ENCODE measurements around the gene ARFRP1.
"Not testable (repeated sequence)": the region's sequence is repeated elsewhere in the genome, so short reads cannot be mapped to it uniquely, and the experiment has no call there.

ARFRP1 gene

DNA sequence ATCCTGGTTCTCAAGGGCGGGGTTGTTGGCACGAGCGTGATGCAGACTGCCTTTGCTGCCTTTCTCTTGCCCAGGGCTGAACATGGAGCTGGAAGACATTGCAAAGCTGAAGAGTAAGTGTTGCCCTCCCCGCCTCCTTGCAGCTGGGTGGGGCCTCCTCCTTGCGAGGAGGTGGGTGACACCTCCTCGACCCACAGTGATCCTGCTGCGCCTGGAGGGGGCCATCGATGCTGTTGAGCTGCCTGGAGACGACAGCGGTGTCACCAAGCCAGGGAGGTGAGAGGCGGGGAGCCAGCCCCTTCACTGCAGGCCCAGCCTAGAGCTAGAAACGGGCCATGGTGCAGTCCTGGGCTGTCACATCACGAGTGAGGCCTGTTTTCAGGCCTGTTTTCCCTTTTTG is 29.7 kb downstream of the ARFRP1 start:
- no peak for DNase-seq (ENCODE audit: low read depth in 2 of 2)

DNA sequence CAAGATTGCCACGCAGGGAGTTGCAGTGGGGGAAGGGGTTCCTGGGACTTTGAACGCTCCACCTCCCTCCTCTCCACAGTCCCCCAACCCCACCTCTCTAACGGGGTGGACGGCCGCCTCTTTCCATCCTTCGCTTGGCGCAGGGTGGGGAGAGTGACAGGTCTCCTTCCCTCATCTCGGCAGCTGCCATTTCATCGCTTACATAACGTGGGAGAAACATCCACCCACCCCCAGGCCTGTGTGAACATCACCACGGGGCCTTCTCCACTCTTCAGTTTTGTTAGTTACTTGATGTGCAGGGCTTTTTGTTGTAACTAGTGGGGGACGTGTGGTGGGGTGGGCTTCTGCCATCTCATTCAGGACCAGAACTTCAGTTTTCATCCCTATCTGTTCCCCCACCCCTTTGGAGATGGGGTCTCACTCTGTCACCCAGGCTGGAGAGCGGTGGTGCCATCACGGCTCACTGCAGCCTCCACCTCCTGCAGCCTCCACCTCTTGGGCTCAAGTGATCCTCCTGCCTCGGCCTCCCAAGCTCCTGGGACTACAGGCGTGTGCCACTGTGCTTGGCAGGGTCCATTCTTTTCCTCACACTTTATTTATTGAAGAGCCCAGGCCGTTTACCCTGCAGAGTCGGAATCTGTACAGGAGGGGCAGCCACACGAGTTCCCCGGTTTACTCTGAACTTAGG is 32.0 kb downstream of the ARFRP1 start:
- no peak for DNase-seq (ENCODE audit: low read depth in 2 of 2)

DNA sequence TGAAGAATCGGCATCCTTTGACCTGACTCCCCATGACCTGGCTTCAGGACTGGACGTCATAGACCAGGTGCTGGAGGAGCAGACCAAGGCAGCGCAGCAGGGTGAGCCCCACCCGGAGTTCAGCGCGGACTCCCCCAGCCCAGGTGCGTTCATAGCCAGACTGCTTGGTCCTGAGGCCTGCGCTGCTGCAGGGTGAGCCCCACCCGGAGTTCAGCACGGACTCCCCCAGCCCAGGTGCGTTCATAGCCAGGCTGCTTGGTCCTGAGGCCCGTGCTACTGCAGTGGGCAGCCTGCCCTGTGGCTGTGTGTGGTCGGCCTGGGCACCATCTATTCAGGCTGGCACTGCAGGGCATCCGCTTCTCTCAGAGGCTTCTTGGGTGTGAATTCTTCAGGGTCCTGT is 33.8 kb downstream of the ARFRP1 start:
- no peak for DNase-seq (ENCODE audit: low read depth in 2 of 2)

DNA sequence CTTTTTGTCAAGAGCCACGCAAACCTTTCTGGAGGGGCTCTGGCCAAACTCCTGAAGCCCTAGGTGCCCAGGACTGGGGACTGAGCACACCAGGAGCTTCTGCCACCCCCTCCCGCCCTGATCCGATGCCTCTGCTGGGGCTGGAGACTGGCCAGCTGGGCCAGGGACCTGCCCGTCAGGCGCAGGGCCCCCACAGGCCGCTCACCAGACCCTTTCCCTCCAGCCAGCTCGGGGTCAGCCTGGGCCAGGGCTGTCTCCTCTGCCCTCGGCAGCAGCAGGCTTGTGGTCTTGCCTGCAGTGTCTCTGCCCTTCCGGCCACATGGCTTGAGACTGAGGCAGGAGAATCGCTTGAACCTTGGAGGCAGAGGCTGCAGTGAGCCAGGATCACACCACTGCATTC is 35.1 kb downstream of the ARFRP1 start:
- no peak for DNase-seq (ENCODE audit: low read depth in 2 of 2)

DNA sequence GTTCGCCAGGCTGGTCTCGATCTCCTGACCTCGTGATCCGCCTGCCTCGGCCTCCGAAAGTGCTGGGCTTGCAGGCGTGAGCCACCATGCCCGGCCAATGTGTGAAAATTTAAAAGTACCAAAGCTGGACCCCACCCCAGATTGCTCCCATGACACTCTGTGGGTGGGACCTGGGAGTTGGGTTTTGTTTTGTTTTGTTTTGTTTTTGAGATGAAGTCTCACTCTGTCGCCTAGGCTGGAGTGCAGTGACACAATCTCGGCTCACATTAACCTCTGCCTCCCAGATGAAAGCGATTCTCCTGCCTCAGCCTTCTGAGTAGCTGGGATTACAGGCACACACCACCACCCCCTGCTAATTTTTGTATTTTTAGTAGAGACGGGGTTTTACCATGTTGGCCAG is 36.1 kb downstream of the ARFRP1 start:
- not testable (repeated sequence) for DNase-seq (ENCODE audit: low read depth in 2 of 2)

DNA sequence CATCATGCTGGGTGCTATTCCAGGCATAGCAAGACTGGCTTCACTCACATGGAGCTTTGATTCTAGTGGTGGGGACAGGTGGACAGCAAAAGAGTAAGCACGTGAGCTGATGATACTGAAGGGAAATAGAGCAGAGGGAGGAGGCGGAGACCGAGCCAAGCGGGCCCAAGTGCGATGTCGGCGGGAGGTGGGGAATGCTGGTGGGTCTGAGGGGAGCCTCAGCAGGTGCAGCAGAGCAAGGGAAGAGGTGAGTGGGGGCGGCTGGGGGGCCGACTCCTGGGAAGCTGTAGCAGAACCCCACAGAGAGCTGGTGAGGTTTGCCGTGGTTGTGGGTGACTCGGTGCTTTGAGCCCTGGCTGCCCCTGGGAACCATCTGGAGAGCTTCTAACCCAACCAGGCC is 39.4 kb downstream of the ARFRP1 start:
- no peak for DNase-seq (ENCODE audit: low read depth in 2 of 2)

DNA sequence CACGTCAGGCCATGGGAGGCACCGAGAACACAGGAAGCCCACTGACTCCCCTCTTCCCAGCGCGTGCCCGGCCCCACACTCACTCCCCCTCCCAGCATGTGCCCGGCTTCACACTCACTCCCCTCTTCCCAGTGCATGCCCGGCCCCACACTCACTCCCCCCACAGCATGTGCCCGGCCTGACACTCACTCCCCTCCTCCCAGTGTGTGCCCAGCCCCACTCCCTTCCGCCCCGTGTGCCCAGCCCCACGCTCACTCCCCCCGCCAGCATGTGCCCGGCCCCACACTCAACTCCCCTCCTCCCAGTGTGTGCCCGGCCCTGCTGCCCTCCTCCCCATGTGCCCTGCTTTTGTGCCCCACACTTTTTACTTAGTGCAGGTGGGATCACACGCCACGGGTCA is 39.9 kb downstream of the ARFRP1 start:
- DNase-seq (ENCODE audit: low read depth in 2 of 2): no peak

DNA sequence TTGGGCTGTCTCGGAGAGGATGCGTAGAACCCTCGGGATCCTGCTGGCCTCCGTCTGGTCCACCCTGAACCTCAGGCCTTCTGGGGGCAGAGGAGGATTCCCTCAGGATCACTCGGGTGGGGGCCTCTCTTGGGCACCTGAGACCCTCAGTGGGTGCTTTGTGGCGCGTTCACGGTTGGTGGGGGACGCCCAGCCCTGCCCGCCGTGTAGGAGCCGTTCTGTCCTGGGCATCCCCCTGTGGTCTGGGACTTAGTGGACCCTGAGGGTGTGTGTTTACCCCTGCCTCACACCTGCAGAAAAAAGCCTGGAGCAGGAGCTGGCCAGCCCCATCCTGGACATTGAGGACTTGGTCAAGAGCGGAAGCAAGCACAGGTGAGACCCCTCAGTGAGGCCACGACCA is 42.1 kb downstream of the ARFRP1 start:
- no peak for DNase-seq (ENCODE audit: low read depth in 2 of 2)

DNA sequence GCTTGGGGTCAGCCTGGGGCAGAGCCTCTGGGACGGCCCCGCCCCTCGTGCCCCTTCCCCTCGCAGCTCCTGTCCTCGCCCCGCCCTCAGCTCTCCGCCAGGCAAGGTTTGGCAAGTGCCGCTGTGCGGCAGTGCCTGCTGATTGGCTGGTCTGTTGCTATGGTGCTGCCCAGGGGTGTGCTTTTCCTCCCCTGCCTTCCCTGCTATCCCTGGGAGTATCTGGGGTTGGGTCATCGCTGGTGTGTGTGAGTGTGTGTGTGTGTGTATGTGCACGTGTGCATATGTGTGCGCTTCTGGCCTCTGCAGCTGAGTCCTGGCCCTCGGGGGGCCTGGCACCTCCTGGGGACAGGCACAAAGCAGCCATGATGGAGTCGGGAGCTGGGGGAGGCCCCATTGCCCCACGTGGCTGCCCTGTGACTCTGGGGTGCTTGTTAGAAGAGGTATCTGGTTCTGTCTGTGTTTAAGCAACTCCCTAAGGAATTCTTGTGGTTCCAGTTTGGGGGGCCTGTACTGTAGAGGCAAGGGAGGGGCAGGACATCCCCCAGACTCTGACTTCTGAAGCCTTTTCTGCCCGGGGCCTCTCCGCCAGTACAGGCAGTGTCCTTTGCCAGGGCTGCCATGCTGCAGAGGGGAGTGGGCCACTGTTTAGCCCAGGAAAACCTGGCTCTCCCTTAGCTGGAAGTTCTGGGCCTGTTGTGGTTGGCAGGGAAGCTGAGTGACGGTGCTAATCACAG is 42.7 kb downstream of the ARFRP1 start:
- no peak for DNase-seq (ENCODE audit: low read depth in 2 of 2)

DNA sequence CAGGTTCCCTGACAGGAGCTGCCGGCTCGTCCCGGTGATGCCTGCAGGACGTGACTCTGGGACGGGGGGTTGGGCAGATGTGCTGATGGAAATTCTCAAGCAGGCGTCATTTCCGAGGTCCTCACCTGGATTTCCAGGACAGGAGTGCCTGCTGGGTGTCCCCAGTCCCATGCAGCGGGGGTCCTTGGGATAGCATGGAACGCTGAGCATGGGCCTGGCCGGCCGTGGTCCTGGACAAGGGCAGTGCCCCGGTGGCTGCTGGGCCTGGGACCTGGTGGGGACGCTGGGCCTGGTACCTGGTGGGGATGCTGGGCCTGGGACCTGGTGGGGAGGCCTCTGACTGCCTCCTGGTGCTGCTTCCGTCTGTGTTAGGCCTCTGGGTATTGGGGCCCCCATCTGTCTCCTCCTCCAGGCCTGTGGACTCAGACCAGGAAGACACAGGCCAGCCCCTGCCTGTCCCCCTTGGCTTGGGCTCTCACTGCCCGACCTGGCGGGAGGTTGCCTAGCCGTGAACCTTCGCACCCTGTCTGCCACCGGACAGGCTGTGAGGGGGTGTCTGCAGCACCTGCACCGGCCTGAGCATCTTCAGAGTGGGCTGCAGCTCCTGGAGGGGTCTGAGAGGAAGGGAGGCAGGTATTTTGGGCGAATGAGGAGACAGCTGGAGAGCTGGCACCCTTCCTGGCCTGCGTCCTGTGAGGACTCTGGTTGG is 43.5 kb downstream of the ARFRP1 start:
- DNase-seq (ENCODE audit: low read depth in 2 of 2): no peak

DNA sequence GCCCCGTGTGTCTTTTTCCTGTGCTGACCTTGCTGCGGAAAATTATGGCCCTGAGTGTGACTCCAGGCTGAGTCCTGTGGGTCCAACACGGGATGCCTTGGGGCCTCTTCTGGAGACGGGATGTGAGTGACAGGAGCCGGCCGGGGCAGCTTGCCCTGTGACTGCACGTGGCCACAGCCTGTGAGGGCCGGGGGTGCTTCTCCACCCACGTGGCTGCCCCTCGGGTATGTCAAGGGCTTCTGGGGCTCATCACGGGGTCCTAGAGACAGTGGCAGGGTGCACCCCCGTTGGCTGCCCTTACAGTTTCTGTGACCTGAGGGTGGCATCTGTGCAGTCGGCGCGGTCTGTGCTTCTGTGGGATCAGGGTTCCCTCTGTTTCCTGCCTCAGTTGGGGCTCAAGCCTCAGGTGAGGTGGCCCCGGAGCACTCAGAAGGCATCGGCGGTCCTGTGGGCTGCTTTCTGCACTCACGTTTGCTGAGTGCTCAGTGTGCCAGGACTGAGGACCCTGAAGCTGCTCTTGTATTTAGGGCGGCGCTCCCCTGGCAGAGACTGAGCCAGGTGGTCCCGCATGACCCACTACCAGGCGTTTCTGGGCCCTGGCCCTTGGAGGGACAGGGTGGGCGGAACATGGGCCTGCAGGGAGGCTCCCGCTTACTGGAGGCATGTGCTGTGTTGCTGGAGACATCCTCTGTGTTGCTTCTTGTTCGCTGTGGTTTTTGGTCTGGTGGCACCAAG is 44.3 kb downstream of the ARFRP1 start:
- no peak for DNase-seq (ENCODE audit: low read depth in 2 of 2)

DNA sequence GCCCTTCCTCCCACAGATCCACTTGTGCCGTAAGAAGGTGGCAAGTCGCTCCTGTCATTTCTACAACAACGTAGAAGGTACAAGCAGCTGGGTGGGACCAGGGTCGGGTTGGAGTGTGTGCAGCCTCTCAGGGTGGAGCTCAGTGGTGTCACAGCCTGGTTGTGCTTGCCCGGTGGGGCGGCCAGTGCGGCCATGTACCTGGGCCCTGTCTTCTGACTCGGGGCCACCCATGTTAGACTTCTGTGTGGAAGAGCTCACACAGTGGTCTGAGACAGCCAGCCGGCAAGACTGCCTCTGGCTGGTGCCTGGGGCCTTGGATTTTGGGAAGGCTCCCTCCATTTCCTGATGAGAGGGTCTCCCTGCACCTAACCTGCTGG is 45.0 kb downstream of the ARFRP1 start:
- DNase-seq (ENCODE audit: low read depth in 2 of 2): no peak

DNA sequence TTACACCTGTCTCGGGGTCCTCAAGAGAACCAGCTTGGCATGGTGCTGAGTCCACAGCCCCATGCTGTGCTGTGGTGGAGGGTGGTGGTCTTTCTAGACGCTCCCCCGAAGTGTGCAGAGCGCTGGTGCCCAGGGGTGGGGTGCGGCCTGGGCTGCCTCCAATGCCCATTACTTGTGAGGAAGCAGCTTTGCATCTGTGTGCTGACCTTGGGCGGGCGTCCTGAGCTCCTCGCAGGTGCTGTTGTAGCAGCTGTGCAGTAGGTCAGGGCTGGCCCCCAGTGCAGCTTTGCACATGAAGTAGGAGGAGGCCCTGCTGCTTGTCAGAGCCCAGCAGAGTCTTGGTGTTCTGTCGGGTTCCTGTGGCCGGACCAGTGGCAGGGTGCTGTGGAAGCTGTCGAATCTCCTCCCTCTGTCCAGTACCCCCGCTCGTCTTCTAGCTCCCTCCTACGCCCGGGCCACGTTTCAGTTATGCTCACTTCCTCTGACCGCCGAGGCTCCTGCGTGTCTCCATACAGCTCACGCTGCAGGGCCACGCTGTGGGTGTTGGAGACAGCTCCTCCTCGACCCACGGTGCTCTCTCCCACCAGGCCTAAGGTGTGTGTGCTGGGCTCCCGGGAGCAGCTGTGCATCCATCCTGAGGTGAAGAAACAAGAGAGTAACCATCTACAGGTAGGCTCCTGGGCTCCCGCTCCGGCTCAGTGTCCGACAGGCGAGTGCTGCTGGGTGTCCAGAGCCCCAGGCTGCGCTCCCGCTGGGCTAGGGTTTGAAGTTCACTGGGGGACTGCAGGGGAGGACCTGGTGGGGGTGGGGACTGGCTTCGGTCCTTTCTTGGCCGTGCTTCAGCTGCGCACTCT is 45.6 kb downstream of the ARFRP1 start:
- DNase-seq (ENCODE audit: low read depth in 2 of 2): no peak

DNA sequence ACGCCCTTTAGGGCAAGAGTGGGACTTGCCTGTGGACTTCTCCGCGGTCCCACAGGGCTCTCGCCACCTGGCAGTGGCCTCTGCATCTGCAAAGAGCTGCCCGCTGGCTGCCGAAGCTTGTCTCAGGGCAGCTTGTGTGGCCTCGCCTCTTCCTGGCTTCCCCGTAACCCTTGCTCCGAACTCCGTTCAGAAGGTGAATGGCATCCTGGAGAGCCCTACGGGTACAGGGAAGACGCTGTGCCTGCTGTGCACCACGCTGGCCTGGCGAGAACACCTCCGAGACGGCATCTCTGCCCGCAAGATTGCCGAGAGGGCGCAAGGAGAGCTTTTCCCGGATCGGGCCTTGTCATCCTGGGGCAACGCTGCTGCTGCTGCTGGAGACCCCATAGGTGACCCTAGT is 46.7 kb downstream of the ARFRP1 start:
- DNase-seq (ENCODE audit: low read depth in 2 of 2): no peak

DNA sequence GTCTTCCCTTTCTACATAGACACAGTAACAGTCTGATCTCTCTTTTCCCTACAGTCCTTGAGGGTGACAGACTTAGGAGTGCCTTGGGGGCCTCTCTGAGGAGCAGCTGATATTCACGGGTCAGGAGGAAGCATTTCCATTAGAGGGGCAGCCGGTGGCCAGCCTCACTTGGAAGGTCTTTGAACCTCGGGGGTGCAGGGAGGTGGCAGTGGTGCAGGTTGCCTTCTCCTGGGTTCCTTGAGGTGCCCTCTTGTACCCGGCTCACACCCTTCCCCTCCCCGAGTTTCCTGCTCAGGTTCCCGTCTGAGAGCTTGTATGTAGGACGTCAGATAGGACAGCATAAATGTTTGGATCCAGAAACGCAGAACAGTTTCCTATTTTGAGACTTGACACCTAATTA is 47.2 kb downstream of the ARFRP1 start:
- no peak for DNase-seq (ENCODE audit: low read depth in 2 of 2)

DNA sequence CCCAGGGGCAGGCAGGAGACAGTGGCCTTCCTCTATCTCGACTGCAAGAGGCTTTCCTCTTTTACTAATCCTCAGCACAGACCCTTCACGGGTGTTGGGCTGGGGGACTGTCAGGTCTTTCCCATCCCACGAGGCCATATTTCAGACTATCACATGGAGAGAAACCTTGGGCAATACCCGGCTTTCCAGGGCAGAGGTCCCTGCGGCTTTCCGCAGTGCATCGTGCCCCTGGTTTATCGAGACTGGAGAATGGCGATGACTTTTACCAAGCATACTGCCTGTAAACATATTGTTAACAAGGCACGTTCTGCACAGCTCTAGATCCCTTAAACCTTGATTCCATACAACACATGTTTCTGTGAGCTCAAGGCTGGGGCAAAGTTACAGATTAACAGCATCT is 47.6 kb downstream of the ARFRP1 start:
- not testable (repeated sequence) for DNase-seq (ENCODE audit: low read depth in 2 of 2)

DNA sequence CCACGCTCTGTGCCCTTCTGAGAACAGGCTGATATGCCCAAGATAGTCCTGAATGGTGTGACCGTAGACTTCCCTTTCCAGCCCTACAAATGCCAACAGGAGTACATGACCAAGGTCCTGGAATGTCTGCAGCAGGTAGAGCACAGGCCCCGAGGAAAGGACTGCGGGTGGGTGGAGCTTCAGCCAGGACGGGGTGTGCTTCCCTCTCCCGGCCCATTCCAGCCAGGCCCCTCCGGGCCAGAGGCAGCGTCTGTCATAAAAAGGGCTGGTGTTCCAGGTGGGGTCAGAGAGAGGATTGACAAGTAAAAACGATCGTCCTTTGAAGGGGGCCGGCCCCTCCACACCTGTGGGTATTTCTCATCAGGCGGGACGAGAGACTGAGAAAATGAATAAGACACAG is 48.4 kb downstream of the ARFRP1 start:
- no peak for DNase-seq (ENCODE audit: low read depth in 2 of 2)

DNA sequence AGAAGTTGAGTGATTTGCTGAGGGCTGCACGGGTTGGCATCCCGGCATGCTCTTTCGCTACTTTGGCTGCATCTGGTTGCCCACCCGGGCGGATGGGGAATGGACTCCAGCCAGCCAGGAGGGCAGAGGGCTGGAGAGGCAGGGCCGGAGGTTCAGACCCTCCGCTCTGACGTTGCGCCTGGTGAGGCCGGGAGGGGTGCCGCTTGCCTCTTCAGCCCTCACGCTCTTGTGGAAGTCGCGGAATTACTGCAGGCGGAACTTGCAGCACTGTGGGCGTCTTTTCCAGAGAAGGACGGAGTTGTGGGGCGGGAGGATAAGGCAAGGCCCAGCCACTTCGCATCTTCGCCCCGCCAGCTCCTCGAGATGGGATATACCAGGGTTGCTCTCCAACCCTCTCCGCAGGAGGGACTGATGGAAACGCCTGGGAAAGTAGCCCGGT is 49.0 kb downstream of the ARFRP1 start:
- DNase-seq (ENCODE audit: low read depth in 2 of 2): no peak

DNA sequence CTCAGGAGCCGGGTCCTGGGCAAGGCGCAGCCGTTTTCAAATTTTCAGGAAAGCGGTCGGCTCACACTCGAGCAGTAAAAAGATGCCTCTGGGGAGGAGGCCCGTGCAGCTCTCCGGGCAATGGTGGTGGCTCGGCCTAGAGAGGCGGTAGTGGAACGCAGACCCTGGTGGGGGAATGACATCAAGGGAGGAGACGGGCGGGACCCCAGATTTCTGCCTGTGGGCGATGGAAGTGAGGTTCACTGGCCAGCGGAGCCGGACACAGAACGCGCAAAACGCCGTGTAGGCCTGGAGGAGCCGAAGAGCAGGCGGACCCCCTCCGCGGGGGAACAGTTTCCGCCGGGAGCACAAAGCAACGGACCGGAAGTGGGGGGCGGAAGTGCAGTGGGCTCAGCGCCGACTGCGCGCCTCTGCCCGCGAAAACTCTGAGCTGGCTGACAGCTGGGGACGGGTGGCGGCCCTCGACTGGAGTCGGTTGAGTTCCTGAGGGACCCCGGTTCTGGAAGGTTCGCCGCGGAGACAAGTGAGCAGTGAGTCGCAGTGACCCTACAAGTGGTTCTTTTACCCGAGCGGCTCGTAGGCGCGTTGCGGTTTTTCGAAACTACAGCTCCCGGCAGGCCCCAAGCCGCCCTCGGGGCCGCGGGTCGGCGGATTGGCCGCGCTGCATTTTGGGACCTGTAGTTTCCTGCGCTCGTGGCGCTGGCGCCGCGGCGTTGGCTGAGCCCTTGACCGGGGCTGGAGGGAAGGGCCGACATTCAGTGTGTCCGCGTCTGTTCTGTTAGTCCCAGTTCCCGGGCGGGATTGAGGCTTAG is 49.6 kb downstream of the ARFRP1 start, which contains the start of gene RTEL1:
RTEL1 (plus strand) TSS at position 376 of the 812 bp plus-strand sequence. CDS start 1,091 bp downstream, outside the sequence.
- DNase-seq (ENCODE audit: low read depth in 2 of 2): peak; percentile 75 to 82

DNA sequence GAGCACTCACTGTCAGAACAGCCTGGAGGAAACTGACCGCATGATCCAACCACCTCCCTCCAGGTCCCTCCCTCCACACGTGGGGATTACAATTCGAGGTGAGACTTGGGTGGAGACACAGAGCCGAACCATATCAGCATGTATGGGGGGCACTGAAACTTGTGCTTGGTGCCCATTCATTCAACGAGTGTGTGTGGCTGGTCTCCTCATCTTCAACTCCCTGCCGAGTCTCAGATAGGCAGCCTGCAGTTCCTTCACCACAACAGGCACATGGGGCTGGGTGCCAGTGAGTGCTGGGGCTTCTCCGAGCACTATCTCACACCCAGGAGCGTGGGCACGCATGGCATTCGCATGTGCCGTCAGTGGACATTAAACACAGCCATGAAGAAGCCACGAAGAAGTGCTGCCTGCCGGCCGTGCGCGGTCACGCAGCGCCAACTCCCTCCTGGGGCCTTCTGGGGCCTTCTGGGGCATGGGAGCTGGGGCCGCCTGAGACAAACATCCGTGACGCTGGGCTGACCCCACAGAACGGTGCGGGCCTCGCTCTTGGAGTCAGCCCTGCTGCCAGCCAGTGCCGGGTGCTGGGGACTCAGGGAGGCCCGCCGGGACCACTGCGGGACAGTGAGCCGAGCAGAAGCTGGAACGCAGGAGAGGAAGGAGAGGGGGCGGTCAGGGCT is 50.4 kb downstream of the ARFRP1 start:
- DNase-seq (ENCODE audit: low read depth in 2 of 2): no peak

Measured in activated CD8-positive, alpha-beta memory T cell treated with anti-CD3 and anti-CD28 coated beads for 4 hours (primary cell).